ENCODE results near the gene PLEKHA3. TPM values are rescaled to one million over a fixed set of nuclear protein-coding genes. Genes with fewer than 3 reads are reported as not detected.
A peak's percentile ranks its signal among the peaks of the same experiment; 100 is the strongest.
"Not testable (repeated sequence)": the region's sequence is repeated elsewhere in the genome, so short reads cannot be mapped to it uniquely, and the experiment has no call there.

PLEKHA3 gene
- total and polyA plus RNA-seq, 2 donors = 15.0 to 20.2 TPM

- 92% methylated on average over 11 of the region's 11 CpGs for WGBS
- no peak overlapping the region for H3K4me3 ChIP-seq (ENCODE audit: low read depth, low read length)
- DNase-seq (ENCODE audit: extremely low spot score) = no peak
- H3K4me1 ChIP-seq (ENCODE audit: insufficient read depth) = peaks cover 1% of the 10 kb centered on the region
- H3K27ac ChIP-seq (ENCODE audit: low read depth) = no peak overlapping the region
- no peaks in the 10 kb centered on the region for H3K36me3 ChIP-seq (ENCODE audit: insufficient read depth)
These were observed 41.3 kb downstream of the PLEKHA3 start for GRCh38 chr2:178521304-178522150.

DNA sequence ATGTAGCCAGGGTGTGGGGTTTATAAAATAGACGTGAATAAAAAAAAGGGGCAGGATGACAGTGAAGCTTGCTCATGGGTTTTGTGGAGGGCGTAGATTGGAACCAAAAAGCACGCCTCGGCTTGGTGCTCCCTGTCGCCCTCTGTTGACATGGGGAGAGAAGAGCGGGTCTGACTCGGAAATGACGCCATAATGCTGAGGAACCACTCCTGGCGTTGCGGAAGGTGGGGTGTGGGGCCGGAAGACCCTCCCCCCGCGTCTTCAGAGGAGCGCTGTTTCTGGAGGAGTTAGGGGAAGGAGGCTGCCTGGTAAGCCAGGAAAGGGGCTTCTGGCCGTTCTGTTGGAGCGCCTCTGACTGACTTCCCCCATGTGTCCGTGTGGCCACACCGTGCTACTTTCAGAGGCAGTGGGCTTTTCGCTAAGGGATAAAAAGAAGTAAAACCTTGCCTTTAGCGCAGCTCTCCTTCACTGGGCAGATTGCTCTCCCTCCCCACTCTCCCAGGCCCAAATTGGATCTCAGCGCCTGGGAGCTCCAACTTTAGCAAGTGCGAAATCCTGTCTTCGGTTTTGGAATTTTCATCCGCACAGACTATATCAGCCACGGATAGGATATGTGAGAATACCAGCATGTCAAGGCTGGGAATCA lies 42.8 kb downstream of the PLEKHA3 start:
- Histone ChIP-seq H3K4me1 (ENCODE audit: insufficient read depth) (peaks cover 1% of the 10 kb centered on the region), H3K36me3 (ENCODE audit: insufficient read depth) (no peaks in the 10 kb centered on the region), H3K4me3 (ENCODE audit: low read depth, low read length) (peak overlapping the region; percentile 58), H3K27ac (ENCODE audit: low read depth) (no peak overlapping the region)
- WGBS = 10% methylated on average over 25 of the region's 25 CpGs
- peak; percentile 58 for DNase-seq (ENCODE audit: extremely low spot score)

GRCh38 chr2:178523596-178524134 lies 43.4 kb downstream of the PLEKHA3 start:
- Histone ChIP-seq H3K36me3 (ENCODE audit: insufficient read depth) (no peaks in the 10 kb centered on the region), H3K27ac (ENCODE audit: low read depth) (no peak overlapping the region), H3K4me3 (ENCODE audit: low read depth, low read length) (peak overlapping the region; percentile 58), H3K4me1 (ENCODE audit: insufficient read depth) (peaks cover 1% of the 10 kb centered on the region)
- WGBS = 34% methylated on average over 8 of the region's 8 CpGs
- no peak for DNase-seq (ENCODE audit: extremely low spot score)

GRCh38 chr2:178525010-178525409 lies 44.8 kb downstream of the PLEKHA3 start:
- not testable (repeated sequence) for H3K4me1 ChIP-seq (ENCODE audit: insufficient read depth); DNase-seq (ENCODE audit: extremely low spot score); H3K27ac ChIP-seq (ENCODE audit: low read depth); H3K4me3 ChIP-seq (ENCODE audit: low read depth, low read length); H3K36me3 ChIP-seq (ENCODE audit: insufficient read depth)
- WGBS = 93% methylated on average over 4 of the region's 5 CpGs

DNA sequence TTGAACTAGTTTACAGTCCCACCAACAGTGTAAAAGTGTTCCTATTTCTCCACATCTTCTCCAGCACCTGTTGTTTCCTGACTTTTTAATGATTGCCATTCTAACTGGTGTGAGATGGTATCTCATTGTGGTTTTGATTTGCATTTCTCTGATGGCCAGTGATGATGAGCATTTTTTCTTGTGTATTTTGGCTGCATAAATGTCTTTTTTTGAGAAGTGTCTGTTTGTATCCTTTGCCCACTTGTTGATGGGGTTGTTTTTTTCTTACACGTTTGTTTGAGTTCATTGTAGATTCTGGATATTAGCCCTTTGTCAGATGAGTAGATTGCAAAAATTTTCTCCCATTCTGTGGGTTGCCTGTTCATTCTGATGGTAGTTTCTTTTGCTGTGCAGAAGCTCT lies 45.2 kb downstream of the PLEKHA3 start:
- WGBS = 76% methylated on average over 1 of the region's 1 CpG
- H3K36me3 ChIP-seq (ENCODE audit: insufficient read depth); H3K4me1 ChIP-seq (ENCODE audit: insufficient read depth); H3K27ac ChIP-seq (ENCODE audit: low read depth); DNase-seq (ENCODE audit: extremely low spot score); H3K4me3 ChIP-seq (ENCODE audit: low read depth, low read length): not testable (repeated sequence)

DNA sequence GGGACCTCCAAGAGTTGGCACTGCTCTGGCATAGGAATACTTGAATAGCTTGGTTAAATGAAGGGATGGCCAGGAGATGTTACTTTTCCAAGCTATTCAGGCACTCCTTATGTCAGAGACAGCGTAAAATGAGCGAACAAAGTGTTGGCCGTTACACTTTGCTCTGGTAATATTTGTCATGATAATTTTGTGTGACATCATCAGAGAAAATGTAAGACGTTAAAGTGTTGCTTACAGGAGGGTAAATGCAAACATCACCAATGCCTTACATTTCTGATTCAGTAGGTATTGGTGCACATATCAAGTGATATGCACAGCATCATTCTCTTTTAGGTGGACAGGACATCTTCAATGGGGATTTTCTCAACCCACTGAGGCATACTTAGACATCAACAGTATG lies 46.0 kb downstream of the PLEKHA3 start:
- H3K4me1 ChIP-seq (ENCODE audit: insufficient read depth) = peaks cover 1% of the 10 kb centered on the region
- H3K36me3 ChIP-seq (ENCODE audit: insufficient read depth) = no peaks in the 10 kb centered on the region
- no peak overlapping the region for H3K4me3 ChIP-seq (ENCODE audit: low read depth, low read length)
- DNase-seq (ENCODE audit: extremely low spot score) = no peak
- no peak overlapping the region for H3K27ac ChIP-seq (ENCODE audit: low read depth)
- 96% methylated on average over 4 of the region's 4 CpGs for WGBS

DNA sequence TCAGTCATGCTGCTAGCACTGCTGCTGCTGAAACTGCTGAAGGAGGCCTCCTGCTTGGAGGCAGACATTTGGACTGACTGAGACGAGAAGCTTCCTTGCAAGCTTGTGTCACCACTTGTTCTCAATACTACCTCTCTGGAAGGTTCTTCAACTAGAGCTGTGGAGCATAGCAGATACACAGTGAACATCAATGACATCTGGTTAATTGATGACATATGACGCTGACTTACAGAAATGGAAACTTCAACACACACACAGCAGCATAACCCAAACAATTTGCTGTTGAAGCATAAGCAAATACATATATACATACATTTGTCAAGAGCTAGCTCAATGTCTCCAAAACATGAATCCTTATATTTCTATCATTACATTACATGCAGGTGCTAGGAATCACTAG lies 47.3 kb downstream of the PLEKHA3 start:
- Histone ChIP-seq H3K4me3 (ENCODE audit: low read depth, low read length) (no peak overlapping the region), H3K4me1 (ENCODE audit: insufficient read depth) (peaks cover 1% of the 10 kb centered on the region), H3K27ac (ENCODE audit: low read depth) (no peak overlapping the region), H3K36me3 (ENCODE audit: insufficient read depth) (no peaks in the 10 kb centered on the region)
- 89% methylated on average over 2 of the region's 2 CpGs for whole genome bisulfite sequencing
- DNase-seq (ENCODE audit: extremely low spot score) = no peak

DNA sequence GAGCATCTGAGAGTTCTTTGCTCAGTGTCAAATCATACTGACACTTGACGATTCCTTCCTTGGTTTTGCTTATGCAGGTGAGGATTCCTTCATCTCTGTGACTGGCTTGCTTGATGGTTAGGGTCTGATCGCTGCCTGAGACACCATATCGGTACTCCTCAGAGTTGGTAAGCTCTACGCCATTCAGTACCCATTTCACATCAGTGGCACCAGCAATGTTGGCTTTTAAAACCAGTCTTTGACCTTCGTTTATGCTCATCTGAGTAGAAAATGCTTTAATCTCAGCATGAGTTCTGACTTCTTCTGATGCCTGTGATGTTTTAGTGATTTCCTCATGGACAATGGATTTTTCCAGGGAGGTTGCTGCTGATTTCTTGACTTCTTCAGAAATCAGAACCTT lies 48.4 kb downstream of the PLEKHA3 start:
- Histone ChIP-seq H3K4me3 (ENCODE audit: low read depth, low read length) (no peak overlapping the region), H3K36me3 (ENCODE audit: insufficient read depth) (no peaks in the 10 kb centered on the region), H3K27ac (ENCODE audit: low read depth) (no peak overlapping the region), H3K4me1 (ENCODE audit: insufficient read depth) (peaks cover 1% of the 10 kb centered on the region)
- DNase-seq (ENCODE audit: extremely low spot score) = no peak
- 95% methylated on average over 5 of the region's 5 CpGs for WGBS

- 68% methylated on average over 2 of the region's 2 CpGs for whole genome bisulfite sequencing
- peaks cover 2% of the 10 kb centered on the region for H3K36me3 ChIP-seq (ENCODE audit: insufficient read depth)
- no peaks in the 10 kb centered on the region for H3K4me1 ChIP-seq (ENCODE audit: insufficient read depth)
- no peak for DNase-seq (ENCODE audit: extremely low spot score)
- no peak overlapping the region for H3K27ac ChIP-seq (ENCODE audit: low read depth)
- no peak overlapping the region for H3K4me3 ChIP-seq (ENCODE audit: low read depth, low read length)
These were observed 48.9 kb downstream of the PLEKHA3 start for GRCh38 chr2:178529194-178529593.

GRCh38 chr2:178530131-178530530 lies 49.9 kb downstream of the PLEKHA3 start:
- H3K27ac ChIP-seq (ENCODE audit: low read depth) = no peak overlapping the region
- no peak for DNase-seq (ENCODE audit: extremely low spot score)
- no peak overlapping the region for H3K4me3 ChIP-seq (ENCODE audit: low read depth, low read length)
- 89% methylated on average over 2 of the region's 2 CpGs for WGBS
- H3K4me1 ChIP-seq (ENCODE audit: insufficient read depth) = no peaks in the 10 kb centered on the region
- H3K36me3 ChIP-seq (ENCODE audit: insufficient read depth) = peaks cover 3% of the 10 kb centered on the region

GRCh38 chr2:178530625-178531142 lies 50.4 kb downstream of the PLEKHA3 start:
- H3K36me3 ChIP-seq (ENCODE audit: insufficient read depth) = peaks cover 3% of the 10 kb centered on the region
- H3K27ac ChIP-seq (ENCODE audit: low read depth) = no peak overlapping the region
- WGBS = 86% methylated on average over 8 of the region's 8 CpGs
- no peaks in the 10 kb centered on the region for H3K4me1 ChIP-seq (ENCODE audit: insufficient read depth)
- no peak overlapping the region for H3K4me3 ChIP-seq (ENCODE audit: low read depth, low read length)
- DNase-seq (ENCODE audit: extremely low spot score) = no peak

DNA sequence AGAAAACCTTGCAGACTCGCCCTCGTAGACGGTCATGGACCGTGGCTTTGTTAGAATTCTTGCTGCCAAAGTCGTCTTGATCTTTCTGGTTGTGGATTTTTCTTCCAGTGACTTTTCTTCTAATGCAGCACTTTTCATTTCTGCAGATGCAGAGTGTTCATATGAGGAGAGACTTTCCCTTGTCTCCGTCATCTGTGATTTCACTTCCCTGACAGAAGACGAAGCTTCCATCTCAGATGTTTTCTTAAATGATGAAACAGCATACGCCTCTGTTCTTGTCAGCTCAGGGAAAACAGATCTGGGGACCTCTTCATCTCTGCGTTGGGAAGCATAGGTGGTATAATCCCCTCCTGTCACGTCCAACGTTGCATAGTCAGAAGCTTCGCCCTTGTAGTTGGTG lies 50.9 kb downstream of the PLEKHA3 start:
- 95% methylated on average over 12 of the region's 12 CpGs for WGBS
- H3K27ac ChIP-seq (ENCODE audit: low read depth) = no peak overlapping the region
- H3K4me1 ChIP-seq (ENCODE audit: insufficient read depth) = no peaks in the 10 kb centered on the region
- DNase-seq (ENCODE audit: extremely low spot score) = no peak
- H3K36me3 ChIP-seq (ENCODE audit: insufficient read depth) = peaks cover 3% of the 10 kb centered on the region
- no peak overlapping the region for H3K4me3 ChIP-seq (ENCODE audit: low read depth, low read length)

DNA sequence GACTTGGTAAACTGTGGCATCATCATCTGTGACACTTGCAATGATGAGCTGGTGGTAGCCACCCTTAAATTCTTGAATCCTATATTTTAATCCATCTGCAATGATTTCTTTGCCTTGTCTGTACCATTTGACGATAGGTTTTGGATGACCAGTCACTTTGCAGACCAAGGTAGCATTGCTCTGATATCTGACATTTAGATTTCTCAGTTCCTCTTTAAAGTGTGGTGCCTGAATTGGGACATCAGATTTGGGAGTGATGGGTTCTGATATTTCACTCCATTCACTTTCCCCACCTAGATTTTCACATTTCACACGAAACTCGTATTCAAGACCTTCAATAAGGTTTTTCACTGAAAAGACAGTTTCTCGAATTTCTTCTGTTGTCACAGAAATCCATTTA lies 55.8 kb downstream of the PLEKHA3 start:
- Histone ChIP-seq H3K27ac (ENCODE audit: low read depth) (no peak overlapping the region), H3K4me3 (ENCODE audit: low read depth, low read length) (no peak overlapping the region), H3K4me1 (ENCODE audit: insufficient read depth) (no peaks in the 10 kb centered on the region), H3K36me3 (ENCODE audit: insufficient read depth) (peaks cover 3% of the 10 kb centered on the region)
- DNase-seq (ENCODE audit: extremely low spot score) = no peak
- WGBS = 92% methylated on average over 4 of the region's 4 CpGs

DNA sequence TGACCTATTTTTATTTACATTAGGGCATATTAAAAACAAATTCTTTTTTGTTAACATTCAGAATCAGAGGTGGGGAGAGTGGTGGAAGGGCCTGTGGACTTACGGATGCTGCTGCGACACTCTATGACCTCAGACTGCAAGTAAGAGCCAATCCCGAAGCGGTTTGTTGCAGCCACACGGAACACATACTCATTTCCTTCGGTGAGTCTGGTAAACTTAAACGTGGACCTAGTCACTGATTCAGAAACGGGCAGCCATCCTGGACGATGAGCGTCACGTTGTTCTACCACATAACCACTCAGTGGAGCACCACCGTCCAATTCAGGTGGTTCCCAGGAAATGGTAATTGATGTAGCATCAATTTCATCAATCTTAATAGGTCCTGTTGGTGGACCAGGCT lies 61.9 kb downstream of the PLEKHA3 start:
- no peaks in the 10 kb centered on the region for H3K36me3 ChIP-seq (ENCODE audit: insufficient read depth)
- 94% methylated on average over 12 of the region's 12 CpGs for WGBS

More for the DNA sequence above, 61.9 kb downstream of the PLEKHA3 start:
- Histone ChIP-seq H3K4me3 (ENCODE audit: low read depth, low read length) (no peak overlapping the region), H3K27ac (ENCODE audit: low read depth) (no peak overlapping the region), H3K4me1 (ENCODE audit: insufficient read depth) (no peaks in the 10 kb centered on the region)
- no peak for DNase-seq (ENCODE audit: extremely low spot score)
